ENCODE results near the gene AVPR2.

The AVPR2 gene

GRCh38 chrX:153871451-153871850 is 33.0 kb upstream of the AVPR2 start:
- DNase-seq (ENCODE audit: low spot score): no peak

- no peak for DNase-seq (ENCODE audit: low spot score)
Measured at GRCh38 chrX:153871946-153872878, 32.3 kb upstream of the AVPR2 start.

DNA sequence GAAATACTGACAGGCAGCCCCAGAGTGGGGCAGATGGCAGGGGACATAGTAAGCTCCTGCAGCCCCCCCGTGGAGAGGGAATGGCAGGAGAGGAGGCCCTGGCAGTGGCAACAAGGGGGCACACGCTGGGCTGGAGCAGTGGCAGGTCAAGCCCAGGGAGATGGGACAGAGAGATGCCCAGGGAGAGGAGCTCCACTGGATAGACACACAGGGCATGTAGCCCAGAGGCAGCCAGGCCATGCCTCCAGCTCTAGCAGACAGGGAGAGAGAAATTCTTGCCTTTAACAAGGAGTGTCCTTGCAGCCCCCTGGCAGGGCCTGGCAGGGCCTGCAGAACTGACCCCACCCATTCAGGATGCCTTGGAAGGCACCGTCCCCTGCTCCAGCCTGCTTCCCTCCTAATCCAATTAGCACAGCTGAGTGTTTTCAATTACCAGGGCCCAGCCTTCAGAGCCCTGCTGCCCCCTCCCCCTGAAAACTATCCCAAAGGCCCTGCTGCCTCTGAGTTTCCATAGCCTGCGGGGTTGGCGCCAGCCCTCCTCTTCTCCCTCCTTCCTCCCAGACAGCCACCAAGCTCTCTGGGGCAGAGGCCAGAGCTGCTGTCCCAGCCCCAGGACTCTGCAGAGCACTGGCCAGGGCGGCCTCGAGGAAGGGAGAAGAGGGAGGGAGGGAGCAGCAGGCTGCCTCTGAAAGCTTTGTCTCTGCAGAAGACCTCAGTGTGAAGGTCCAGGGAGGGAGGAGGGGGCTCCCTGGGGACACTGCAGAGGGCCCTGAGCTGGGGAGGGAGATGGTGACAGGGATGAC is 31.0 kb upstream of the AVPR2 start:
- no peak for DNase-seq (ENCODE audit: low spot score)

GRCh38 chrX:153874085-153874365 is 30.4 kb upstream of the AVPR2 start:
- DNase-seq (ENCODE audit: low spot score): no peak

DNA sequence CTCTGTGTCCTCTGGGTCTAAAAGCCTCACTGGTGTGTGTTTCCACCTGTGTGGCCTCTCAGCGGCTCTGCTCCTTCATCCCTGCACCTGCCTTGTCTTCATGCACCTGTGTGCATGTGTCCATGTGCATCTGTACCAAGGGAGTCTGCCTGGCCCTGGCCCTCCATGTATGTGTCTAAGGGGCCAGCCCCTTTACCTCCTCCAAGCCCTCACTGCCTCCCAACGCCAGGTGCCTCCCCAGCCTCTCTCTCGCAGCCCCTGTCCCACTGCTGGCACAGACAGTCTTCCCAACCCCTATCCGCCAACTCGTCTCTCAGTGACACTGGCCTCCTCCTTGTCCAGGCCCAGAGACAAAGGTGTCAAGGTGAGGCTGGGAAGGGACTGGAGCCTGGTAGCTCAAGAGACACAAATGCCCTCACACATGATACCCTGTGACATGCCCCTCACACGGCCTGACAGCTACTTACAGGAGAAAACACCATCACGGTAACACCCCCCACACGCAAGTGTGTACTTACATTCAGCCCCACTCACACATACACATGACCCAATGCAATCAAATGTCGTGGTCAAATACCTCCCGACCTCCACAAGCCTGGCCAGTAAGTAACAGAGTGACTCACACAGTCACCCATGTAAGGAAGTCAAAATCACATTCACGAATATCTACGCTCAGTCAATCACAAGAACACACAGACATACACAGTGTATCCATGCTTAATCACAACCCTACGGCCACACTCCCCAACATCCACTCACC is 29.9 kb upstream of the AVPR2 start:
- DNase-seq (ENCODE audit: low spot score): no peak

GRCh38 chrX:153875391-153876111 is 28.9 kb upstream of the AVPR2 start:
- peak; percentile 26 for DNase-seq (ENCODE audit: low spot score)

- DNase-seq (ENCODE audit: low spot score): no peak
Measured at GRCh38 chrX:153876112-153876491, 28.4 kb upstream of the AVPR2 start.

- no peak for DNase-seq (ENCODE audit: low spot score)
Measured at GRCh38 chrX:153877571-153878261, 26.8 kb upstream of the AVPR2 start.

- no peak for DNase-seq (ENCODE audit: low spot score)
Measured at GRCh38 chrX:153878345-153878744, 26.1 kb upstream of the AVPR2 start.

GRCh38 chrX:153878969-153879653 is 25.4 kb upstream of the AVPR2 start:
- no peak for DNase-seq (ENCODE audit: low spot score)

GRCh38 chrX:153879741-153880439 is 24.6 kb upstream of the AVPR2 start:
- DNase-seq (ENCODE audit: low spot score): no peak

GRCh38 chrX:153880440-153880815 is 24.0 kb upstream of the AVPR2 start:
- DNase-seq (ENCODE audit: low spot score): no peak

DNA sequence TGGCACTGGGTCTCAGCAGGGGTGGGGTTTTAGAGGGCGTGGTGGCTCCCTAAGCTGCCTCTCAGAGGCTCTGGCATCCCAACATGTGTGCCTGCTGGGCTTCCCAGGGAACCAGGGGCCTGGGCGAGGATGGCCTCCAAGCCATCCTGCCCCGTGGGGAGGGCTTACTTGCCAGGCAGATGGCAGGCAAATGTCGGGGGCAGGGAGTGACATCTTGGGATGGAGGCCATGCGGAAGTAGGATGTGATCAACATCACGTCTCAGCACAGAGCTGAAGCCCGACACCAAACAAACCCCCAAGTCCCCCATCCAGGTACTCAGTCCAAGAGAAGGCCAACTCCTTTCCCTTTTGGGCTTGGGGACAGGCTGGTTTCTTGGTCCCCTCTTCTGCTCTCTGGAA is 23.2 kb upstream of the AVPR2 start:
- DNase-seq (ENCODE audit: low spot score): no peak

GRCh38 chrX:153882086-153882498 is 22.4 kb upstream of the AVPR2 start:
- no peak for DNase-seq (ENCODE audit: low spot score)

DNA sequence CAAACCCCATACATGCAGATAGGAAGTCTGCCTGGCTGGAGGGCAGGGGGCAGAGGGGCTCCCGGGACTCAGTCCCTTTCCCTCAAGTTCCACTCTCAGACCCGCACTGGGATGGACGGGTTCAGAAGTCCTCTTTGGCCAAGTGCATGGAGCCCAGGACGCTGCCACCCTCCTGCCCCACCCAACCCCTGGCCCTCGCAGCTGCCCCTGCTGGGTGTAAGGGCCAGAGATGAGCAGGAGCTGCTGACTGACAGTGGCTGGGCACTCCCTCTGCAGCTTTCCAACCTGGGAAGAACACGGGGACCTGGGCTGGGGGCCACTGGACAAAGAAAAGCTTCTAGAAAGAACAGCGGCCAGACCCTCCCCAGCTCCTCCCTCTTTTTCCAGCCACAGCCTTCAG is 21.9 kb upstream of the AVPR2 start:
- no peak for DNase-seq (ENCODE audit: low spot score)

DNA sequence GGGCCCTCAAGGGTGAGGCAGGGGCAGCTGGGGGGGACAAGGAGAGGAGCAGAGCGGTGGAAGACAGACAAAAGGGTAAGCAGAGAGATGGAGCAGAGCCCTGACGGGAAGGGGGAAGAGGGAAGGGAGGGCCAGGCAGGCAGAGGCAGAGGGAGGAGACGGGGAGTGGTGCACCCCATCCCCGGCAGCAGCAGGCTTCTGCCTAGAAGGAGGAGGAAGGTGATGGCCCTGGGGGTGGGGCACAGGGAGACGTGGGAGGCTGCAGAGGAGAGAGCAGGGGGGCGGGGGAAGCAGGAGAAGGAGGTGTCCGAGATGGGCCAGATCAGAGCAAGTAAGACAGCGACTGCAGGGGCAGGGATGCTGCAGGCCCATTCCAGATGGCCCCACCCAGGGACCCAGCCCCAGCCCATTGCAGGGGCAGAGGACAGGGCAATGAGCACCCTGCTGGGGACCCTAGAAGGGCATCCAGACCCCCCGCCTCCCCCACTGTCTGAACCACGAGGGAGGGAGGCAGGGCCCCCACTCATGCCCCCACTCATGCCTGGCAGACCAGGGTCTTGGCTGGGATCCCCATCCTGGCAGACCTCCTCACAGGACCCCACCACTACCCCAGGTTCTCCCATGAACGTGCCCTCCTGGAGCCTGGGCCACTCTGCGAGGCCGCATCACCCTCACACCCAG is 21.2 kb upstream of the AVPR2 start:
- DNase-seq (ENCODE audit: low spot score): no peak

DNA sequence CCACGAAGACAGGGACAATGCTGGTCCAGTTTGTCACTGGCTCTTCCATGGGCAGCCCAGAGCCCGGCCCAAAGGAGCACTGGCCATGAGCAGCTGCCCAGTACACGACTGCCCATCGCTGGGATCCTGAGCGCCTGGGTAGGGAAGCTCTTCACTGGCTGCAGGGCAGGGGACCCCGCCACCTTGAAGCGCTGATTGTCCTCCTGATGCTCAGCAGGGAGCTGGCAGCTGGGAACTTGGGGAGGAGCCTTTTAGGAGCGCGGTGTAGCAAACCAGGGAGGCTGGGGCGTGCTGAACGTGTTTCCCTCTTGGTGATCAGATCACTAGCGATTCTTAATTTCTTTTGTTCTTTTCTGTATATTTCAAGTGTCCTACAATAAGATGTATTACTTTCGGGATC is 20.3 kb upstream of the AVPR2 start:
- no peak for DNase-seq (ENCODE audit: low spot score)

DNA sequence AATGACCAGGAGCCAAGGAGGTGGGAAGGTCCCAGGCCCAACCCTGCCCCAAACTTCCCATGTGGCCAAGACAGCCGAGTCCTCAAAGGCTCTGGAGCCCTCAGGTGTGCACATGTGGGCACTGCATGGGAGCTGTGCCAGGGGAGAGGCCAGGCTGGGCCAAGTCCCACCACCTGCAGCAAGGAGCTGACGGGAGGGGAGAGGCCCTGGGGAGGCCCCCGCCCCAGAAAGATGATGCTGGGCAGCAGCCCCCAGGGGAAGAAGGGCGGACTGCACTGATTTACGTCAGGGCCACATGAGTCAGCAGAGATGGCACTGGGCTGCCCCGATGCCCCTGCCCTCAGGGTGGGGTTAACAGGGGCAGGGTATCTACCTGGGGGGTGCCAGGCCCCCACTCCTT is 19.9 kb upstream of the AVPR2 start:
- no peak for DNase-seq (ENCODE audit: low spot score)

DNA sequence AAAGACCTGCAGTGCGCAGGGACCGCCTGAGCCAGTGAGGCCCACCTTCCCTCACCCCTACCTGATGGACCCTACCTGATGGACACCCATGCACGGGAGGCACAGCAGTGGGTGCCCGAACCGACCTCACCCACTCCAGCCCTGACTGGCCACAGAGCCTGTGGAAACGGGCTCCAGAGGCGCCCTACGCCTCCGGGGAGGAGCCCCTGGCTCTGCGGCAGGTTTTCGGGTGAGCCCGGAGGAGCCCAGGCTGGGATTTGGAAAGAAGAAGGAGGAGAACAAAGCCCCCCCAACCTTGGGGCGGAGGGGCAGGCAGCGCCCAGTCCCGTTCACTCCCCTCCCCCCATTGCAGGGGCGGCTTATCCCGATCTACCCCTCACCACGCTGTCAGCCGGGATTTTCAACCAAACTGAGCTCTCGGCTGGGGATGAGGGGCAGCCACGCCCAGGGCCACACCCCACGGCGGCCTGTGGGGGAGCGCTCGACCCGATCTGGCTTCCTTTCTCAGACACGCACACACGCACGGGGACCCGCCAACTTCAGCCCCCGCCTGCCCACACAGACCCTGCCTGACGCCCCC is 19.2 kb upstream of the AVPR2 start:
- DNase-seq (ENCODE audit: low spot score): no peak
